Measurements from ENCODE around the gene TMEM89.

Gene TMEM89

DNA sequence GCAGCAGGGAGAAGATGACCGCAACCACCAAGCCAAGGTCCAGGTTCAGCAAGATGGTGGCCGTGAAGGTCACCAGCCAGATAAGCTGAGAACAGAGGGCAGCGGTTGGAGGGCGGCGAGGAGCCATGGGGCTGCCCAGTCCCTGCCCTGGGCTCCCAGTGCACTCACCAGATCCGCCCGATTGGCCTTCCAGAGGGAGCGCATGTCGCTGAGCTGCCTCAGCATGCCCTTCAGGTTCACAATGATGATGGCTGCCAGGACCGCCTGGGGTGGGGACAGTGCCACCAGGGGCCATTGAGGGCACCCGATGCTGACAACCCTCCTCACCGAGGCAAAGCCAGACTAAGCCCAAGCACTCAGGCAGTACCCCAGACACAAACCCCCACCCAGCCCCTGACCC lies 8.3 kb upstream of the TMEM89 start:
- no peak overlapping the region for H3K4me3 ChIP-seq (ENCODE audit: low read length)
- no peaks in the 10 kb centered on the region for H3K27me3 ChIP-seq (ENCODE audit: control insufficient read depth, low read length)
- no peak overlapping the region for H3K27ac ChIP-seq (ENCODE audit: low read depth, low read length)
- no peaks in the 10 kb centered on the region for H3K79me2 ChIP-seq (ENCODE audit: control insufficient read depth, low read length)
- H3F3A ChIP-seq (ENCODE audit: control insufficient read depth, insufficient read depth) = no peaks in the 10 kb centered on the region
- TF ChIP-seq, protein P1, sequence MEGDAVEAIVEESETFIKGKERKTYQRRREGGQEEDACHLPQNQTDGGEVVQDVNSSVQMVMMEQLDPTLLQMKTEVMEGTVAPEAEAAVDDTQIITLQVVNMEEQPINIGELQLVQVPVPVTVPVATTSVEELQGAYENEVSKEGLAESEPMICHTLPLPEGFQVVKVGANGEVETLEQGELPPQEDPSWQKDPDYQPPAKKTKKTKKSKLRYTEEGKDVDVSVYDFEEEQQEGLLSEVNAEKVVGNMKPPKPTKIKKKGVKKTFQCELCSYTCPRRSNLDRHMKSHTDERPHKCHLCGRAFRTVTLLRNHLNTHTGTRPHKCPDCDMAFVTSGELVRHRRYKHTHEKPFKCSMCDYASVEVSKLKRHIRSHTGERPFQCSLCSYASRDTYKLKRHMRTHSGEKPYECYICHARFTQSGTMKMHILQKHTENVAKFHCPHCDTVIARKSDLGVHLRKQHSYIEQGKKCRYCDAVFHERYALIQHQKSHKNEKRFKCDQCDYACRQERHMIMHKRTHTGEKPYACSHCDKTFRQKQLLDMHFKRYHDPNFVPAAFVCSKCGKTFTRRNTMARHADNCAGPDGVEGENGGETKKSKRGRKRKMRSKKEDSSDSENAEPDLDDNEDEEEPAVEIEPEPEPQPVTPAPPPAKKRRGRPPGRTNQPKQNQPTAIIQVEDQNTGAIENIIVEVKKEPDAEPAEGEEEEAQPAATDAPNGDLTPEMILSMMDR (IDR thresholded peaks at IDR 0.05; ENCODE audit: low read depth, low read length, poor library complexity, severe bottlenecking) = no peak
- no peak for TF ChIP-seq EZH2phosphoT487 (IDR thresholded peaks at IDR 0.05; ENCODE audit: borderline replicate concordance, low read length)
- no peaks in the 10 kb centered on the region for H4K20me1 ChIP-seq (ENCODE audit: control insufficient read depth, insufficient read depth, low read depth, low read length)
- H3K4me1 ChIP-seq (ENCODE audit: control insufficient read depth, low read length) = peaks cover 7% of the 10 kb centered on the region
- no peaks in the 10 kb centered on the region for H3K9me2 ChIP-seq (replicated peaks; ENCODE audit: control insufficient read depth, low read length)
- H3K4me2 ChIP-seq (ENCODE audit: low read length) = no peak overlapping the region
- H3K9me3 ChIP-seq (ENCODE audit: control insufficient read depth, insufficient read depth, low read length) = no peaks in the 10 kb centered on the region
- H3K36me3 ChIP-seq (ENCODE audit: control insufficient read depth, low read length) = peaks cover 27% of the 10 kb centered on the region

GRCh38 chr3:48628277-48629017 lies 6.9 kb upstream of the TMEM89 start:
- Histone ChIP-seq H3K4me2 (ENCODE audit: low read length) (no peak overlapping the region), H3K79me2 (ENCODE audit: control insufficient read depth, low read length) (no peaks in the 10 kb centered on the region), H3K36me3 (ENCODE audit: control insufficient read depth, low read length) (peaks cover 27% of the 10 kb centered on the region), H3K9me3 (ENCODE audit: control insufficient read depth, insufficient read depth, low read length) (no peaks in the 10 kb centered on the region), H3K9me2 (replicated peaks; ENCODE audit: control insufficient read depth, low read length) (no peaks in the 10 kb centered on the region), H3F3A (ENCODE audit: control insufficient read depth, insufficient read depth) (no peaks in the 10 kb centered on the region), H4K20me1 (ENCODE audit: control insufficient read depth, insufficient read depth, low read depth, low read length) (no peaks in the 10 kb centered on the region), H3K27me3 (ENCODE audit: control insufficient read depth, low read length) (no peaks in the 10 kb centered on the region), H3K27ac (ENCODE audit: low read depth, low read length) (no peak overlapping the region), H3K4me3 (ENCODE audit: low read length) (no peak overlapping the region), H3K4me1 (ENCODE audit: control insufficient read depth, low read length) (peaks cover 7% of the 10 kb centered on the region)
- TF ChIP-seq, protein P1 (IDR thresholded peaks at IDR 0.05; ENCODE audit: low read depth, low read length, poor library complexity, severe bottlenecking) = no peak
- no peak for TF ChIP-seq EZH2phosphoT487 (IDR thresholded peaks at IDR 0.05; ENCODE audit: borderline replicate concordance, low read length)

- no peaks in the 10 kb centered on the region for H3K9me2 ChIP-seq (replicated peaks; ENCODE audit: control insufficient read depth, low read length)
- H3K4me1 ChIP-seq (ENCODE audit: control insufficient read depth, low read length) = peaks cover 7% of the 10 kb centered on the region
- no peaks in the 10 kb centered on the region for H3F3A ChIP-seq (ENCODE audit: control insufficient read depth, insufficient read depth)
- H3K36me3 ChIP-seq (ENCODE audit: control insufficient read depth, low read length) = peaks cover 15% of the 10 kb centered on the region; the same call in 1 of the 2 replicates
- no peak for TF ChIP-seq EZH2phosphoT487 (IDR thresholded peaks at IDR 0.05; ENCODE audit: borderline replicate concordance, low read length)
- TF ChIP-seq, protein P1 (IDR thresholded peaks at IDR 0.05; ENCODE audit: low read depth, low read length, poor library complexity, severe bottlenecking) = no peak
- no peaks in the 10 kb centered on the region for H4K20me1 ChIP-seq (ENCODE audit: control insufficient read depth, insufficient read depth, low read depth, low read length)
- H3K27me3 ChIP-seq (ENCODE audit: control insufficient read depth, low read length) = no peaks in the 10 kb centered on the region
- H3K4me3 ChIP-seq (ENCODE audit: low read length) = no peak overlapping the region
- no peaks in the 10 kb centered on the region for H3K79me2 ChIP-seq (ENCODE audit: control insufficient read depth, low read length)
- no peak overlapping the region for H3K27ac ChIP-seq (ENCODE audit: low read depth, low read length)
- no peaks in the 10 kb centered on the region for H3K9me3 ChIP-seq (ENCODE audit: control insufficient read depth, insufficient read depth, low read length)
- no peak overlapping the region for H3K4me2 ChIP-seq (ENCODE audit: low read length)
These were observed 4.0 kb upstream of the TMEM89 start for GRCh38 chr3:48625600-48625999.
